Thyroid gland (tissue), 4 donors: ENCODE data around the gene PADI6. TPM values are rescaled to one million over a fixed set of nuclear protein-coding genes. Genes with fewer than 3 reads are reported as not detected.

Experiments used
- DNase-seq, 2 donors: peaks; one replicate each; pipeline ENCODE4 v3.0.0-alpha.2; 2019
- H3K27ac ChIP-seq, 3 donors: fragments of 200-600 bp; sonication (generic); 1 replicate in 2 of 3; 2 replicates in 1 of 3; pipeline ENCODE4 v1.5.1; 2016 to 2019; ENCODE audit warnings: mild to moderate bottlenecking in 1 of 3, moderate library complexity in 1 of 3
- H3K27me3 ChIP-seq: fragments of 200-600 bp; sonication (generic); one replicate; pipeline ENCODE4 v1.5.1; 2019
- H3K36me3 ChIP-seq, 2 donors: fragments of 200-600 bp; sonication (generic); one replicate each; pipeline ENCODE4 v1.5.1; 2016 to 2019
- H3K4me1 ChIP-seq, 2 donors: fragments of 200-600 bp; sonication (generic); one replicate each; pipeline ENCODE4 v1.5.1; 2017 to 2019
- H3K4me3 ChIP-seq, 3 donors: fragments of 200-600 bp; sonication (generic); replicated peaks in 1 of 3; 1 replicate in 2 of 3; 2 replicates in 1 of 3; pipeline ENCODE4 v1.5.1; 2016; ENCODE audit warnings: mild to moderate bottlenecking in 1 of 3
- H3K9me3 ChIP-seq: fragments of 200-600 bp; sonication (generic); one replicate; pipeline ENCODE4 v1.5.1; 2017
- CTCF ChIP-seq, 6 experiments: fragments of 200-600 bp in 3 of 6; fragments of 450-650 bp in 3 of 6; sonication (generic) in 3 of 6; IDR thresholded peaks; one replicate each; pipeline ENCODE4 v1.5.1; 2016 to 2019; ENCODE audit warnings: antibody characterized with exemption in 6 of 6, mild to moderate bottlenecking in 2 of 6, inconsistent platforms in 1 of 6, moderate library complexity in 1 of 6
- POLR2A ChIP-seq, 2 donors: fragments of 450-650 bp; IDR thresholded peaks; one replicate each; pipeline ENCODE4 v1.6.1; 2017; ENCODE audit warnings: antibody characterized with exemption in 2 of 2, mild to moderate bottlenecking in 2 of 2, moderate library complexity in 1 of 2
- WGBS, 2 donors: methylation state at CpG; one replicate each; pipeline ENCODE4 v1.1.5; 2017; 5-methylcytosine and 5-hydroxymethylcytosine counted together
- intact Hi-C: fragments of 100-400 bp; cut with DNase I; formaldehyde crosslinking; loops from one replicate; pipeline ENCODE4 v1.15.1; 2023
- total RNA-seq, 4 donors: library from RNA; depleted of rRNA; stranded (reverse); fragments of >200 nt; gene quantifications; one replicate each; pipeline ENCODE4 v1.2.3, GENCODE V29; 2016

Gene PADI6
- total RNA-seq, 4 donors from 2014 or later, result not detected

- peak within 1 kb of the TSS in 2 of 3 donors; percentile 73 to 82 for H3K27ac ChIP-seq
- peak; percentile 71 to 73 for DNase-seq
- intact Hi-C loops, result no loop called here
- H3K36me3 ChIP-seq, result no peaks in the 10 kb centered on the region
- peaks cover 17 to 21% of the 10 kb centered on the region in 2 donors for H3K4me1 ChIP-seq
- TF ChIP-seq POLR2A (IDR thresholded peaks at IDR 0.05) (no peak), CTCF (IDR thresholded peaks at IDR 0.05) (peak in 2 of 6 experiments; percentile 14 to 25)
- H3K27me3 ChIP-seq, result no peaks in the 10 kb centered on the region
- no peaks in the 10 kb centered on the region for H3K9me3 ChIP-seq
- WGBS, 2 donors, result 0 to 1% methylated on average over 34 to 48 of the region's 75 CpGs
- peak within 1 kb of the TSS; percentile 49 to 80 (median 77) for H3K4me3 ChIP-seq
Observed at GRCh38 chr1:17439250-17440073, 67.5 kb downstream of the PADI6 start, which contains the start of gene RCC2. TSS of gene RCC2 (minus strand) at chr1:17439677. CDS start at chr1:17438514, 1,163 bp downstream.

- TF ChIP-seq CTCF (IDR thresholded peaks at IDR 0.05) (no peak), POLR2A (IDR thresholded peaks at IDR 0.05) (no peak)
- DNase-seq, result no peak
- Histone ChIP-seq H3K9me3 (no peaks in the 10 kb centered on the region), H3K4me1 (peaks cover 17 to 21% of the 10 kb centered on the region in 2 donors), H3K27me3 (no peaks in the 10 kb centered on the region), H3K4me3 (peak overlapping the region in 1 of 3 donors; percentile 4), H3K36me3 (no peaks in the 10 kb centered on the region), H3K27ac (peak overlapping the region in 2 of 3 donors; percentile 53 to 62)
- 50 to 53% methylated on average over 18 of the region's 18 CpGs for WGBS, 2 donors
- intact Hi-C loops, result no loop called here
Observed at GRCh38 chr1:17440074-17440826, 68.3 kb downstream of the PADI6 start.

GRCh38 chr1:17440827-17441168 lies 68.8 kb downstream of the PADI6 start:
- DNase-seq, result no peak
- WGBS, 2 donors, result 56 to 80% methylated on average over 6 of the region's 6 CpGs
- Histone ChIP-seq H3K27ac (no peak overlapping the region), H3K9me3 (no peaks in the 10 kb centered on the region), H3K4me1 (peaks cover 17 to 21% of the 10 kb centered on the region in 2 donors), H3K27me3 (no peaks in the 10 kb centered on the region), H3K4me3 (no peak overlapping the region), H3K36me3 (no peaks in the 10 kb centered on the region)
- no peak for TF ChIP-seq CTCF (IDR thresholded peaks at IDR 0.05)
- no peak for TF ChIP-seq POLR2A (IDR thresholded peaks at IDR 0.05)
- intact Hi-C loops, result no loop called here

- intact Hi-C loops, result no loop called here
- Histone ChIP-seq H3K36me3 (no peaks in the 10 kb centered on the region), H3K27me3 (no peaks in the 10 kb centered on the region), H3K9me3 (no peaks in the 10 kb centered on the region), H3K4me1 (peaks cover 16 to 21% of the 10 kb centered on the region in 2 donors), H3K4me3 (no peak overlapping the region), H3K27ac (no peak overlapping the region)
- DNase-seq, result no peak
- 44 to 67% methylated on average over 10 of the region's 10 CpGs for WGBS, 2 donors
- TF ChIP-seq CTCF (IDR thresholded peaks at IDR 0.05), result no peak
- TF ChIP-seq POLR2A (IDR thresholded peaks at IDR 0.05), result no peak
Observed at GRCh38 chr1:17441265-17441992, 69.4 kb downstream of the PADI6 start.
